ENCODE data around the gene RBMY1F. TPM values are rescaled to one million over a fixed set of nuclear protein-coding genes. Genes with fewer than 3 reads are reported as not detected.
"Not testable (repeated sequence)": the region's sequence is repeated elsewhere in the genome, so short reads cannot be mapped to it uniquely, and the experiment has no call there.

Gene RBMY1F
- total RNA-seq = not detected

- ATAC-seq (replicated peaks in 1 of 2); H3K9me3 Mint-ChIP-seq; DNase-seq; H3K4me3 Mint-ChIP-seq; H3K4me1 Mint-ChIP-seq (ENCODE audit: low read depth); H3K27me3 Mint-ChIP-seq (ENCODE audit: low read depth); H3K36me3 Mint-ChIP-seq (ENCODE audit: insufficient read depth in 2 of 2); H3K27ac Mint-ChIP-seq: not testable (repeated sequence)
Observed at GRCh38 chrY:22182823-22183222, at the start of gene RBMY1F. Gene RBMY1F, minus strand, starts transcription at chrY:22182923. Its CDS starts 1,954 bp downstream, at chrY:22180969.

- ATAC-seq (replicated peaks in 1 of 2); DNase-seq; H3K9me3 Mint-ChIP-seq; H3K27me3 Mint-ChIP-seq (ENCODE audit: low read depth); H3K4me1 Mint-ChIP-seq (ENCODE audit: low read depth); H3K27ac Mint-ChIP-seq; H3K36me3 Mint-ChIP-seq (ENCODE audit: insufficient read depth in 2 of 2); H3K4me3 Mint-ChIP-seq: not testable (repeated sequence)
Observed at GRCh38 chrY:22151144-22151543, 31.6 kb downstream of the RBMY1F start.

DNA sequence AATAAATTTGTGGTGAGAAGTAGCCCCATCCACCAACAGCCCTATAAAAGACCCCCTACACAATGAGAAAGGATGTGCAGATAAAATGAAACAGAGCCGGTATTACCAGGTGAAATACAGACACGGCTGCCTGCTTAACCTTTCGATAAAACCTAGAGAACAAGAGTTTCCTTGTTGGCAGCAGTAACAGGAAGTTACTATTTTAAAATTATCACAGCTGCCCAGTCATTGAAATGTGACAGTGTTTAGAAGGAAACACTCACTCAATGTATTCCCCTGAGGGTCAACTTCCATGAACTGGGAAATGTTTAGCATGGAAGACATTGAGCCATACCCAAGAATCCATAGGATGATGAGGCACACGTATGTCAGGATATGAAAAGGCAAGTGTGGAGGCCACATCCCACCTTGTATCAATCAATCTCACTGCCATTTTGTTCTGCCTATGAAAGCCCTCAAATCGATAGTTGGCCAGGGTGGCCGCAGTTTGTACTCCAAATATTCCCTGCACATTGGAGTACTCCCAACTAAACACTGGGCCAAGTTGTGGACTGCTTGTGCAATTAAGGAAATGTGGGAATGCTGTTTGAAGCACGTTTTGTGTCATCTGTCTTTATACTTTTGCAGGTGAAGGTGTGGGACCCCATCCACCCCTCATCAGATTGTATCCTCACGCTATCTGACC is 41.6 kb downstream of the RBMY1F start:
- DNase-seq; H3K9me3 Mint-ChIP-seq; H3K27me3 Mint-ChIP-seq (ENCODE audit: low read depth); ATAC-seq (replicated peaks in 1 of 2); H3K4me1 Mint-ChIP-seq (ENCODE audit: low read depth); H3K36me3 Mint-ChIP-seq (ENCODE audit: insufficient read depth in 2 of 2); H3K4me3 Mint-ChIP-seq; H3K27ac Mint-ChIP-seq: not testable (repeated sequence)

GRCh38 chrY:22134719-22135118 is 48.0 kb downstream of the RBMY1F start:
- not testable (repeated sequence) for H3K36me3 Mint-ChIP-seq (ENCODE audit: insufficient read depth in 2 of 2); H3K27ac Mint-ChIP-seq; H3K4me1 Mint-ChIP-seq (ENCODE audit: low read depth); ATAC-seq (replicated peaks in 1 of 2); H3K9me3 Mint-ChIP-seq; H3K4me3 Mint-ChIP-seq; H3K27me3 Mint-ChIP-seq (ENCODE audit: low read depth); DNase-seq

DNA sequence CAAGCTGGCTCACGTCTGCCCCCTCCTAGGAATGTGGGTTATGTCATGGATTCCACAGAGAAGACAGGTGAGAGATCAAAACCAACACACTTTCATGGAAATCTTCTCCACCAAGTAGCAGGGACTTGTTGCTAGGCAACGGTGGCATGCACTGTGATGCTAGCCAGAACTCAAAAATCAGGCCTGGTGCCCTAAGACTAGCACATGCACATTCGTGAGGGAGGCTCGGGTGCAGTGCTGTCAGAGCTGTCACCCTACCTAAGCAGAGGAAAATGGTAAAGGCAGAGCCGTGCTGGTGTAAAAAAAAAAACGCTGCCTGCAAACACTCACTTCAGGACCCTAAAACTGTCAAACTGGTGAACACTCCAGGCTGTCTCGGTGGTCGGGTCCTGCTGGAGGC is 52.2 kb downstream of the RBMY1F start:
- not testable (repeated sequence) for H3K9me3 Mint-ChIP-seq; H3K27ac Mint-ChIP-seq; H3K27me3 Mint-ChIP-seq (ENCODE audit: low read depth); H3K36me3 Mint-ChIP-seq (ENCODE audit: insufficient read depth in 2 of 2); DNase-seq; ATAC-seq (replicated peaks in 1 of 2); H3K4me1 Mint-ChIP-seq (ENCODE audit: low read depth); H3K4me3 Mint-ChIP-seq

Other genes with a start within 250 kb of the RBMY1F start
- gene RBMY1J, start 220.5 kb upstream of the RBMY1F start, total RNA-seq = not detected